ENCODE measurements around the gene ERRFI1. TPM values are rescaled to one million over a fixed set of nuclear protein-coding genes. Genes with fewer than 3 reads are reported as not detected.
A peak's percentile ranks its signal among the peaks of the same experiment; 100 is the strongest.
"Not testable (repeated sequence)": the region's sequence is repeated elsewhere in the genome, so short reads cannot be mapped to it uniquely, and the experiment has no call there.

Gene ERRFI1
- total RNA-seq, 1 donor from 2014 or later = 44.8 TPM

GRCh38 chr1:8070381-8070811 lies 44.3 kb upstream of the ERRFI1 start:
- no peaks in the 10 kb centered on the region for H3K79me2 ChIP-seq (ENCODE audit: low read depth)
- H3K27ac ChIP-seq = no peak overlapping the region
- no peak overlapping the region for H3K4me3 ChIP-seq
- H3K27me3 ChIP-seq = no peaks in the 10 kb centered on the region
- Mint-ChIP-seq H3K9me3 (peaks cover 1% of the 10 kb centered on the region), H3K36me3 (no peaks in the 10 kb centered on the region), H3K27ac (peak overlapping the region; percentile 46), H3K27me3 (ENCODE audit: insufficient read depth, low read depth) (peaks cover 10% of the 10 kb centered on the region), H3K4me3 (no peak overlapping the region), H3K4me1 (peaks cover 11% of the 10 kb centered on the region)
- H3K4me1 ChIP-seq = peaks cover 3% of the 10 kb centered on the region
- H3K9me3 ChIP-seq (ENCODE audit: low read depth) = no peaks in the 10 kb centered on the region
- no peak for DNase-seq (ENCODE audit: low spot score)
- H4K20me1 ChIP-seq (ENCODE audit: low read depth) = no peaks in the 10 kb centered on the region
- H3K9ac ChIP-seq = no peak overlapping the region
- H3F3A ChIP-seq (ENCODE audit: low read depth) = no peaks in the 10 kb centered on the region
- no peaks in the 10 kb centered on the region for H3K36me3 ChIP-seq
- no peak for TF ChIP-seq EZH2phosphoT487 (IDR thresholded peaks at IDR 0.05)
- TF ChIP-seq EZH2 (IDR thresholded peaks at IDR 0.05) = no peak
- no peak for TF ChIP-seq CTCF (IDR thresholded peaks at IDR 0.05)
- H2AFZ ChIP-seq (replicated peaks) = peak overlapping the region; percentile 74
- H3K4me2 ChIP-seq = no peak overlapping the region

DNA sequence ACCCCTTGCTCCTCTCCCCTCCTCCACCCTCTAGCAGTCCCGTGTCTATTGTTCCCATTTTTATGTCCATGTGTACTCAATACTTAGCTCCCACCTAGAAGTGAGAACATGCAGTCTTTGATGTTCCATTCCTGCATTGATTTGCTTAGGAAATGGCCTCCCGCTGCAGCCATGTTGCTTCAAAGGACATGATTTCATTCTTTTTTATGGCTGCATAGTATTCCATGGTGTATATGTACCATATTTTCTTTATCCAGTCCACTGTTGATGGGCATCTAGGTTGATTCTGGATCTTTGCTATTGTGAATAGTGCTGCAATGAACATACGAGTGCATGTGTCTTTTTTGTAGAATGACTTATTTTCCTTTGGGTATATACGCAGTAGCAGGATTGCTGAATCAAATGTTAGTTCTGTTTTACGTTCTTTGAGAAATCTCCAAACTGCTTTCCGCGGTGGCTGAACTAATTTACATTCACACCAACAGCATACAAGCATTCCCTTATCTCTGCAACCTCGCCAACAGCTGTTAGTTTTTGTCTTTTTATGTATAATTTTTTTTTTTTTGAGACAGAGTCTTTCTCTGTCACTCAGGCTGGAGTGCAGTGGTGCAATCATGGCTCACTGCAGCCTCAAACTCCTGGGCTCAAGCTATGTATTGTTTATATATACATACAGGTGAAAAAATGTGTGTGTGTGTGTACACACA lies 43.7 kb upstream of the ERRFI1 start:
- peak overlapping the region; percentile 74 for H2AFZ ChIP-seq (replicated peaks)
- Mint-ChIP-seq H3K4me1 (peaks cover 11% of the 10 kb centered on the region), H3K27me3 (ENCODE audit: insufficient read depth, low read depth) (peaks cover 12% of the 10 kb centered on the region)
- H3K36me3 Mint-ChIP-seq; H3K9me3 Mint-ChIP-seq; H3K4me1 ChIP-seq; H3K27ac ChIP-seq; H3K79me2 ChIP-seq (ENCODE audit: low read depth); H3K4me3 ChIP-seq; H3K36me3 ChIP-seq; H3K9ac ChIP-seq; H3K4me3 Mint-ChIP-seq; H3K27me3 ChIP-seq; H4K20me1 ChIP-seq (ENCODE audit: low read depth); H3K27ac Mint-ChIP-seq; H3K9me3 ChIP-seq (ENCODE audit: low read depth); H3F3A ChIP-seq (ENCODE audit: low read depth); H3K4me2 ChIP-seq; DNase-seq (ENCODE audit: low spot score): not testable (repeated sequence)

DNA sequence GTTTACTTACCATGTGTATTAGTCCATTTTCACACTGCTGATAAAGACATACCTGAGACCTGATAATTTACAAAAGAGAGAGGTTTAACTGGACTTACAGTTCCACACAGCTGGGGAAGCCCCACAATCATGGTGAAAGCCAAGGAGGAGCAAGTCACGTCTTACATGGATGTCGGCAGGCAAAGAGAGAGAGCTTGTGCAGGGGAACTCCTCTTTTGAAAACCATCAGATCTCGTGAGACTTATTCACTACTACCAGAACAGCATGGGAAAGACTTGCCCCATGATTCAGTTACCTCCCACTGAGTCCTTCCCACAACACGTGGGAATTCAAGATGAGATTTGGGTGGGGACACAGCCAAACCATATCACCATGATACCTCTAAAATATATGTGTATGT lies 39.3 kb upstream of the ERRFI1 start:
- H3K4me2 ChIP-seq = no peak overlapping the region
- H3K27me3 ChIP-seq = no peaks in the 10 kb centered on the region
- H3K79me2 ChIP-seq (ENCODE audit: low read depth) = no peaks in the 10 kb centered on the region
- H3K27me3 Mint-ChIP-seq (ENCODE audit: insufficient read depth, low read depth) = peaks cover 12% of the 10 kb centered on the region
- no peaks in the 10 kb centered on the region for H4K20me1 ChIP-seq (ENCODE audit: low read depth)
- peaks cover 5% of the 10 kb centered on the region for H3K4me1 Mint-ChIP-seq
- H3K9ac ChIP-seq = no peak overlapping the region
- peaks cover 3% of the 10 kb centered on the region for H3K9me3 Mint-ChIP-seq
- H3F3A ChIP-seq (ENCODE audit: low read depth) = peaks cover 8% of the 10 kb centered on the region
- H3K27ac ChIP-seq = no peak overlapping the region
- no peak overlapping the region for H2AFZ ChIP-seq (replicated peaks)
- TF ChIP-seq CTCF (IDR thresholded peaks at IDR 0.05) (no peak), EZH2 (IDR thresholded peaks at IDR 0.05) (no peak), EZH2phosphoT487 (IDR thresholded peaks at IDR 0.05) (no peak)
- no peaks in the 10 kb centered on the region for H3K9me3 ChIP-seq (ENCODE audit: low read depth)
- H3K4me3 Mint-ChIP-seq = peak overlapping the region; percentile 53
- no peaks in the 10 kb centered on the region for H3K36me3 Mint-ChIP-seq
- H3K4me1 ChIP-seq = peaks cover 2% of the 10 kb centered on the region
- H3K4me3 ChIP-seq = no peak overlapping the region
- H3K36me3 ChIP-seq = no peaks in the 10 kb centered on the region
- no peak for DNase-seq (ENCODE audit: low spot score)
- H3K27ac Mint-ChIP-seq = no peak overlapping the region

- Mint-ChIP-seq H3K27me3 (ENCODE audit: insufficient read depth, low read depth) (peaks cover 5% of the 10 kb centered on the region), H3K9me3 (peaks cover 3% of the 10 kb centered on the region), H3K36me3 (no peaks in the 10 kb centered on the region), H3K27ac (no peak overlapping the region), H3K4me3 (no peak overlapping the region), H3K4me1 (peaks cover 3% of the 10 kb centered on the region)
- H3K4me1 ChIP-seq = no peaks in the 10 kb centered on the region
- H3K27ac ChIP-seq = no peak overlapping the region
- no peaks in the 10 kb centered on the region for H3K79me2 ChIP-seq (ENCODE audit: low read depth)
- no peaks in the 10 kb centered on the region for H3K27me3 ChIP-seq
- DNase-seq (ENCODE audit: low spot score) = peak; percentile 56
- no peak for TF ChIP-seq EZH2phosphoT487 (IDR thresholded peaks at IDR 0.05)
- TF ChIP-seq EZH2 (IDR thresholded peaks at IDR 0.05) = no peak
- TF ChIP-seq CTCF (IDR thresholded peaks at IDR 0.05) = no peak
- H4K20me1 ChIP-seq (ENCODE audit: low read depth) = no peaks in the 10 kb centered on the region
- H3K4me2 ChIP-seq = no peak overlapping the region
- no peaks in the 10 kb centered on the region for H3K36me3 ChIP-seq
- no peaks in the 10 kb centered on the region for H3K9me3 ChIP-seq (ENCODE audit: low read depth)
- H3K9ac ChIP-seq = no peak overlapping the region
- no peak overlapping the region for H3K4me3 ChIP-seq
- no peak overlapping the region for H2AFZ ChIP-seq (replicated peaks)
- H3F3A ChIP-seq (ENCODE audit: low read depth) = peaks cover 8% of the 10 kb centered on the region
Observed at GRCh38 chr1:8063298-8064036, 37.4 kb upstream of the ERRFI1 start.
